ENCODE data around the gene PCNX2. TPM values are rescaled to one million over a fixed set of nuclear protein-coding genes. Genes with fewer than 3 reads are reported as not detected.

PCNX2 gene
- total and polyA plus RNA-seq, 8 donors, result 3.0 to 34.4 (median 9.9) TPM

DNA sequence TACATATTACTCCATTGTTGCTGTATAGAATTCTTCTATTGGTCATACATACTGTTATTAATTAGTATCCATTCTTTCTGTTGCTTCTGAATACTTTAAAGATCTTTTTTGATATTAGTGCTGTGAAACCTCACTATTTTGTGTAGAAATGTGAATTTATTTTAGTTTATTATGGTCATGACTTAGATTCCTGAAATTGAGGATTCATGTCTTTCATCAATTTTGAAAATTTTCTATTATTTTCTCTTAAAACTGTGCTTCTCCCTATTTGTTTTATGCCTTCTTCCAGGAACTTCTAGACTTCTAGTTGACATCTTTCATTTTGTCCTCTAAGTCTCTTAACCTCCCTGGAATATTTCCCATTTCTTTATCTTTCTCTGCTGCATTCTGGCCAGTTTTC lies 232.1 kb downstream of the PCNX2 start:
- intact Hi-C loops (cut with DNase I; ENCODE audit: low total_unique reads), result no loop called here
- TF ChIP-seq, protein P1, sequence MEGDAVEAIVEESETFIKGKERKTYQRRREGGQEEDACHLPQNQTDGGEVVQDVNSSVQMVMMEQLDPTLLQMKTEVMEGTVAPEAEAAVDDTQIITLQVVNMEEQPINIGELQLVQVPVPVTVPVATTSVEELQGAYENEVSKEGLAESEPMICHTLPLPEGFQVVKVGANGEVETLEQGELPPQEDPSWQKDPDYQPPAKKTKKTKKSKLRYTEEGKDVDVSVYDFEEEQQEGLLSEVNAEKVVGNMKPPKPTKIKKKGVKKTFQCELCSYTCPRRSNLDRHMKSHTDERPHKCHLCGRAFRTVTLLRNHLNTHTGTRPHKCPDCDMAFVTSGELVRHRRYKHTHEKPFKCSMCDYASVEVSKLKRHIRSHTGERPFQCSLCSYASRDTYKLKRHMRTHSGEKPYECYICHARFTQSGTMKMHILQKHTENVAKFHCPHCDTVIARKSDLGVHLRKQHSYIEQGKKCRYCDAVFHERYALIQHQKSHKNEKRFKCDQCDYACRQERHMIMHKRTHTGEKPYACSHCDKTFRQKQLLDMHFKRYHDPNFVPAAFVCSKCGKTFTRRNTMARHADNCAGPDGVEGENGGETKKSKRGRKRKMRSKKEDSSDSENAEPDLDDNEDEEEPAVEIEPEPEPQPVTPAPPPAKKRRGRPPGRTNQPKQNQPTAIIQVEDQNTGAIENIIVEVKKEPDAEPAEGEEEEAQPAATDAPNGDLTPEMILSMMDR (IDR thresholded peaks at IDR 0.05), result no peak
- TF ChIP-seq POLR2A (IDR thresholded peaks at IDR 0.05) (no peak), EP300 (IDR thresholded peaks at IDR 0.05) (no peak), POLR2AphosphoS5 (IDR thresholded peaks at IDR 0.05) (no peak)

DNA sequence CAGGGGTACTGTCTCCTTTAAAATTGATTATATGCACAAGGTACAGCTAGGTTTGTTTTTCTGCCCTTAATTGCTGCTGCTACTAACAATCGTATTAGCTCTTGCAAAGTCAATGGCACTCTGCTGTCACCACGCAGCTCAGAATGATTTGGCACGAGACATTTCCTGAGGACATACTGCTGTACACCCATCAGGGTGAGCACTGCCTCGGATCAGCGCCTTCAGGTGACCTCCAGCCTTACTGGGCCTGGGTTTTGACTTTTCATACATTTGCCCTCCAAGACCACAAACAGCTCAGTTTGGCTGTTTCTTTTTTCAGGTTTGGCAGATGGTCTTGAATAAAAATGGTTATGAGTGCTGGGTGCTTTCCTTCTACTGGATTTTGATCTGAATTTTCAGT lies 234.3 kb downstream of the PCNX2 start:
- no peak for DNase-seq
- H3K9me3 ChIP-seq, result peaks cover 0 to 6% (median 0%) of the 10 kb centered on the region in 4 donors
- intact Hi-C loops (cut with DNase I; ENCODE audit: low total_unique reads), result no loop called here
- H3K36me3 ChIP-seq, result peaks cover 0 to 4% (median 0%) of the 10 kb centered on the region in 4 donors
- H3K27ac ChIP-seq, result no peak overlapping the region
- no peaks in the 10 kb centered on the region for H3K4me1 ChIP-seq
- no peak overlapping the region for H3K4me3 ChIP-seq
- TF ChIP-seq POLR2AphosphoS5 (IDR thresholded peaks at IDR 0.05) (no peak), EP300 (IDR thresholded peaks at IDR 0.05) (no peak), POLR2A (IDR thresholded peaks at IDR 0.05) (no peak)
- TF ChIP-seq, protein P1 (IDR thresholded peaks at IDR 0.05), result no peak
- no peaks in the 10 kb centered on the region for H3K27me3 ChIP-seq
- 66 to 80% (median 74%) methylated on average over 5 of the region's 5 CpGs for WGBS, 5 donors

More for the DNA sequence above, 232.1 kb downstream of the PCNX2 start:
- Histone ChIP-seq H3K27ac (no peak overlapping the region), H3K36me3 (peaks cover 0 to 6% (median 0%) of the 10 kb centered on the region in 4 donors), H3K9me3 (peaks cover 0 to 7% (median 0%) of the 10 kb centered on the region in 4 donors), H3K4me1 (no peaks in the 10 kb centered on the region), H3K4me3 (no peak overlapping the region), H3K27me3 (no peaks in the 10 kb centered on the region)
- DNase-seq, result no peak

DNA sequence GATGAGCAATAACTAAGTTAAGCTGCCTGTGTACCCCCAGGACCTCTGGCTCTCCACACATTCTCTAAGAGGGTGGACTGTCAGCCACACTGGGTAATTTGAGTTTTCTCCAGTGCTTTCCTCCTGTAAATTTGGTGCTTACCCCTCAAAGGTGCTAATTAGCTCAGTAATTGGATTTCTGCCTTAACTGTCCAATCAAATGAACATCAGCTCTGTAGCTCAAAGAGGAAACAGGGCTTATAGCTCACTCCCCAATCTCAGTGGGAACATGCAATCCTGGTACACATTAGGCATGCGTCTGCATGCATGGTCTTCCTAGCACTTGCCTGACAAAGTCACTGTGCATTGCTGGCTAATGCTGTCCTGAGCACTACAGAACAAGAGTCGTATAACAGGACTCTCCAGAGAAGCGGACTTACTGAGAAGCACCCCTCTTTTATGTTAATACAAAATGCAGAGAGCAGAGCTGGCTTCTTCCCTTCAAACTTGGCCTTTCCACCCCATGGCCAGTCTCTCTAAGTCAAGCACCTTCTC lies 235.0 kb downstream of the PCNX2 start:
- WGBS, 5 donors, result 84 to 96% (median 92%) methylated on average over 3 of the region's 3 CpGs
- no peaks in the 10 kb centered on the region for H3K27me3 ChIP-seq
- intact Hi-C loops (cut with DNase I; ENCODE audit: low total_unique reads), result no loop called here

DNA sequence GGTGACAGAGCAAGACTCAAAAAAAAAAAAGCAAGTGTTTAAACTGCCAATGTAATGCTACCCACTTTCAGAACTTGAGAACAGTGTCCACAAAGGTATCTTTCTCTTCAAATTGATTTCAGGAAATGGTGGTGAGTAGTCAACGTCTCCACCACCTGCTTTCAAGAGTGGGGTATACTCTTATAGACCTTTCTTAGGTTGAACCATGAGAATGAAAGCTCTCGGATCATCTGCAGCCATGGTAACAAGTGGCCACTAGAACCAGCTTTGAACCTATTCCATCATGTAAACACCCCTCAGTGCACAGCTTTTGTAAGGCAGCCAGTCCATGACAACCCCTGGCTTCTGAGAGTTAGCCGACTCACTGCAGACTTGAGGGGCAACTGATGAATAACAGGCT lies 237.7 kb downstream of the PCNX2 start:
- intact Hi-C loops (cut with DNase I; ENCODE audit: low total_unique reads), result no loop called here
- Histone ChIP-seq H3K27me3 (no peaks in the 10 kb centered on the region), H3K9me3 (no peaks in the 10 kb centered on the region), H3K4me3 (no peak overlapping the region), H3K27ac (no peak overlapping the region), H3K4me1 (no peaks in the 10 kb centered on the region), H3K36me3 (no peaks in the 10 kb centered on the region)
- 85 to 95% (median 90%) methylated on average over 3 of the region's 3 CpGs for WGBS, 5 donors
- no peak for TF ChIP-seq POLR2AphosphoS5 (IDR thresholded peaks at IDR 0.05)
- TF ChIP-seq, protein P1 (IDR thresholded peaks at IDR 0.05), result no peak
- no peak for TF ChIP-seq POLR2A (IDR thresholded peaks at IDR 0.05)
- TF ChIP-seq EP300 (IDR thresholded peaks at IDR 0.05), result no peak
- DNase-seq, result no peak

More for the DNA sequence above, 235.0 kb downstream of the PCNX2 start:
- DNase-seq, result no peak
- H3K4me1 ChIP-seq, result no peaks in the 10 kb centered on the region
- no peaks in the 10 kb centered on the region for H3K9me3 ChIP-seq
- TF ChIP-seq POLR2AphosphoS5 (IDR thresholded peaks at IDR 0.05) (no peak), EP300 (IDR thresholded peaks at IDR 0.05) (no peak), POLR2A (IDR thresholded peaks at IDR 0.05) (no peak)
- TF ChIP-seq, protein P1 (IDR thresholded peaks at IDR 0.05), result no peak
- H3K27ac ChIP-seq, result no peak overlapping the region
- H3K36me3 ChIP-seq, result no peaks in the 10 kb centered on the region
- no peak overlapping the region for H3K4me3 ChIP-seq

All from stomach (tissue), 9 donors.